ENCODE data around the gene CD74. TPM values are rescaled to one million over a fixed set of nuclear protein-coding genes. Genes with fewer than 3 reads are reported as not detected.
"Not testable (repeated sequence)": the region's sequence is repeated elsewhere in the genome, so short reads cannot be mapped to it uniquely, and the experiment has no call there.

CD74 gene
- total RNA-seq, 4 donors from 2014 or later, result 123 to 291 (median 160) TPM

DNA sequence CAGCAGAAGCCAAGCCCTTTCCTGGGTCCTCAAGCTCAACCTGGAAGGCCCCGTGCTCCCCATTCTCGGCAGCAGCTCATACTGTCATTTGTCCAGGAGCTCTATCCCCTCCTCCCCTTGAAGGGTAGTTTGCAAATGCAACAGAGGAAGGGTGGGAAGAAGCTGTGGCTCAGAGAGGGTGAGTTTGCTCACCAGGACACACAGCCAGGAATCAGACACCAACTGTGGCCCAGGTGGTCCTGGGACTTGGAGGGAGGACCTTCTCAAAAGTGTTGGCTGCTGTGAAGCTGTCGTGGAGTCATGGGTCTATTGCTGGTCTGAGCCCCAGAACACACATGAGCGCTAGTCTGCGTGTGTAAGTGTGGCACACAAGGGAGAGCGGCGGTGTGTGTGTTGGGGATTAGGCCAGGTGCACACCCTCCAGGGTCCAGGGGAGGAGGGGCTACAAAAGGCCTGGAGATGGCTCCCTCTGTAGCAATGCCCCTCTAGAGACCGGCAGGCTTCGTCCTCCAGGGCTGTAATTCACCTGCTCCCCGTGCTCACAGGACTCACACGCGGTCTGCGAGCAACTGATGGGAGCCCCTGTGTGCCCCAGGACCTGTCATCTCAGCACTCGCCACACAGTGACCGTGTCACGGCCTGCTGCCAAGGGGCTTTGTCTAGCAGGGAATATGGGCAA, 45.0 kb upstream of the CD74 start:
- peaks cover 19 to 23% of the 10 kb centered on the region in 2 donors for H3K4me1 ChIP-seq
- no peaks in the 10 kb centered on the region for H3K9me3 ChIP-seq
- no peak for TF ChIP-seq POLR2A (IDR thresholded peaks at IDR 0.05)
- TF ChIP-seq, protein P1, sequence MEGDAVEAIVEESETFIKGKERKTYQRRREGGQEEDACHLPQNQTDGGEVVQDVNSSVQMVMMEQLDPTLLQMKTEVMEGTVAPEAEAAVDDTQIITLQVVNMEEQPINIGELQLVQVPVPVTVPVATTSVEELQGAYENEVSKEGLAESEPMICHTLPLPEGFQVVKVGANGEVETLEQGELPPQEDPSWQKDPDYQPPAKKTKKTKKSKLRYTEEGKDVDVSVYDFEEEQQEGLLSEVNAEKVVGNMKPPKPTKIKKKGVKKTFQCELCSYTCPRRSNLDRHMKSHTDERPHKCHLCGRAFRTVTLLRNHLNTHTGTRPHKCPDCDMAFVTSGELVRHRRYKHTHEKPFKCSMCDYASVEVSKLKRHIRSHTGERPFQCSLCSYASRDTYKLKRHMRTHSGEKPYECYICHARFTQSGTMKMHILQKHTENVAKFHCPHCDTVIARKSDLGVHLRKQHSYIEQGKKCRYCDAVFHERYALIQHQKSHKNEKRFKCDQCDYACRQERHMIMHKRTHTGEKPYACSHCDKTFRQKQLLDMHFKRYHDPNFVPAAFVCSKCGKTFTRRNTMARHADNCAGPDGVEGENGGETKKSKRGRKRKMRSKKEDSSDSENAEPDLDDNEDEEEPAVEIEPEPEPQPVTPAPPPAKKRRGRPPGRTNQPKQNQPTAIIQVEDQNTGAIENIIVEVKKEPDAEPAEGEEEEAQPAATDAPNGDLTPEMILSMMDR (IDR thresholded peaks at IDR 0.05 in 4 of 5, conservative IDR thresholded peaks at IDR 0.05 in 1 of 5), result no peak
- no peak overlapping the region for H3K4me3 ChIP-seq
- DNase-seq (no peak), ATAC-seq (no peak)
- intact Hi-C loops (cut with DNase I; ENCODE audit: low total_unique reads) (loop anchor here (5.0 to 10.0 kb wide), 2 partner anchors 247 to 390 kb away; partner anchors contain the start of genes IRGM and RBM22), in situ Hi-C loops (cut with MboI; ENCODE audit: low sequenced_read_pairs in 4 of 4) (loop anchor here in 2 of 4 donors (5.0 to 25.0 kb wide), 3 partner anchors 85 to 255 kb away; partner anchors contain the start of gene RBM22 (in 2 of the 2))
- no peaks in the 10 kb centered on the region for H3K27me3 ChIP-seq
- no peaks in the 10 kb centered on the region for H3K36me3 ChIP-seq
- H3K27ac ChIP-seq, result no peak overlapping the region

DNA sequence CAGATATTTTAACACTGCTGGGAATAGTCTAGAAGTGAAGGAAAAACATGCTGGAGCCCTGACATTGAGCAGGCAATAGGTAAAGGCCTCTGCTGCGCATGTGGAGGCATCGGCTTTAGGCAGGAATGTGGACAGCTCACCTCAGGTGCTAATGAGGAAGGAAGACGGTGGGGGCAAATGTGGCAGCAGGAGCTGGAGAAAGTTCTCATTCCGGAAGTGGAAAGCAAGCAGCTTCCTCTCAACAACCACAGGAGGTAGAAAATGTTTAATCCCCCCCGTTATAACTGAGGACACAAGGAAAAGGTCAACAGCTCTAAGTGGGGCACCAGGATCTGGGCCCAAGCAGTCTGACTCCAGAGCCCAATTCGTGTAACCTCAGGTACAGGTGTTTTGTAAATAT, 44.4 kb upstream of the CD74 start:
- ATAC-seq, result no peak
- in situ Hi-C loops (cut with MboI; ENCODE audit: low sequenced_read_pairs in 4 of 4), result loop anchor here in 2 of 4 donors (5.0 to 25.0 kb wide), 3 partner anchors 85 to 255 kb away; partner anchors contain the start of gene RBM22 (in 2 of the 2)
- Histone ChIP-seq H3K4me1 (peaks cover 19 to 23% of the 10 kb centered on the region in 2 donors), H3K9me3 (no peaks in the 10 kb centered on the region), H3K36me3 (no peaks in the 10 kb centered on the region), H3K27me3 (no peaks in the 10 kb centered on the region), H3K4me3 (no peak overlapping the region), H3K27ac (no peak overlapping the region)
- TF ChIP-seq, protein P1 (IDR thresholded peaks at IDR 0.05 in 4 of 5, conservative IDR thresholded peaks at IDR 0.05 in 1 of 5), result no peak
- no peak for TF ChIP-seq POLR2A (IDR thresholded peaks at IDR 0.05)
- intact Hi-C loops (cut with DNase I; ENCODE audit: low total_unique reads), result loop anchor here (5.0 to 10.0 kb wide), 2 partner anchors 248 to 390 kb away; partner anchors contain the start of genes IRGM and RBM22
- DNase-seq, result no peak

DNA sequence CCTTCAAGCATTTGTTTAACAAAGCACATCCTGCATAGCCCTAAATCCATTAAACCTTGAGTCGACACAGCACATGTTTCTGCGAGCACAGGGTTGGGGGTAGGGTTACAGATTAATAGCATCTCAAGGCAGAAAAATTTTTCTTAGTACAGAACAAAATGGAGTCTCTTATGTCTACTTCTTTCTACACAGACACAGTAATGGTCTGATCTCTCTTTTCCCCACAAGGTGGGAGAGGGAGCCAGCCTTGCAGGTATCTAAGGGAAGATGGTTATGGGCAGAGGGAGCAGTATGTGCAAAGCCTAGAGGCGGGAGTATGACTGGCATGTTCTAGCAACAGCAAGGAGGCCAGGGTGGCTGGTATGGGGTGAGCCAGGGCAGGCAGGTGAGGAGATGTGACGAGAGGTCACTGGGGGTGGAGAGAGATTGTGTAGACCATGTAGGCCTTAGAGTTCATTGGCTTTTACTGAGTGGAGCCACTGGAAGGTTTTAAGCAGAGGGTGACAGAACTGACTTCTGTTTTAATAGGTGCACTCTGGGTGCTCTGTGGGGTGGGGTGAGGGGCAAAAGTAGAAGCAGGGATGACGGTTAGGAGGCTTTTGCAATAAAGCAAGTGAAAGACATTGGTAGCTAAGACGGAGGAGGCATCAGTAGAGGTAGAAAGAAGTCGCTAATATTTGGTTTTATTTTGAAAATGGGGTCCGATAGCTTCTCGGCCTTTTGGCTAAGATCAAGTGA, 42.0 kb upstream of the CD74 start:
- no peaks in the 10 kb centered on the region for H3K36me3 ChIP-seq
- H3K4me3 ChIP-seq, result no peak overlapping the region
- TF ChIP-seq, protein P1 (IDR thresholded peaks at IDR 0.05 in 4 of 5, conservative IDR thresholded peaks at IDR 0.05 in 1 of 5), result no peak
- TF ChIP-seq POLR2A (IDR thresholded peaks at IDR 0.05), result no peak
- H3K9me3 ChIP-seq, result no peaks in the 10 kb centered on the region
- H3K27ac ChIP-seq, result no peak overlapping the region
- ATAC-seq (no peak), DNase-seq (no peak)
- H3K4me1 ChIP-seq, result peaks cover 6 to 8% of the 10 kb centered on the region in 2 donors
- H3K27me3 ChIP-seq, result no peaks in the 10 kb centered on the region
- intact Hi-C loops (cut with DNase I; ENCODE audit: low total_unique reads) (loop anchor here (5.0 to 10.0 kb wide), 2 partner anchors 250 to 393 kb away; partner anchors contain the start of genes IRGM and RBM22), in situ Hi-C loops (cut with MboI; ENCODE audit: low sequenced_read_pairs in 4 of 4) (loop anchor here in 3 of 4 donors (5.0 to 25.0 kb wide), 3 partner anchors 88 to 258 kb away; partner anchors contain the start of gene RBM22 (in 2 of the 3))

DNA sequence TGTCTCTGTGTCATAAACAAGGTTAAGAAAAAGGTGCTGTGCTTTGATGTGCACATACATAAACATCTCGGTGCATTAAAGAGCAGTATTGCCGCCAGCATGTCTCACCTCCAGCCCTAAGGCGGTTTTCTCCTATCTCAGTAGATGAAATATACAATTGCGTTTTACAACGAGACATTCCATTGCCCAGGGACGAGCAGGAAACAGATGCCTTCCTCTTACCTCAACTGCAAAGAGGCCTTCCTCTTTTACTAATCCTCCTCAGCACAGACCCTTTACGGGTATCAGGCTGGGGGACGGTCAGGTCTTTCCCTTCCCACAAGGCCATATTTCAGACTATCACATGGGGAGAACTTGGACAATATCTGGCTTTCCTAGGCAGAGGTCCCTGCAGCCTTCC, 41.3 kb upstream of the CD74 start:
- intact Hi-C loops (cut with DNase I; ENCODE audit: low total_unique reads), result loop anchor here (10.0 kb wide), 1 partner anchor 251 kb away; the partner anchor contains the start of gene RBM22
- in situ Hi-C loops (cut with MboI; ENCODE audit: low sequenced_read_pairs in 4 of 4), result loop anchor here in 3 of 4 donors (5.0 to 25.0 kb wide), 2 partner anchors 88 to 258 kb away; partner anchors contain the start of gene RBM22 (in 2 of the 3)
- not testable (repeated sequence) for H3K27ac ChIP-seq, ATAC-seq, DNase-seq, H3K36me3 ChIP-seq, H3K4me3 ChIP-seq, H3K27me3 ChIP-seq, H3K4me1 ChIP-seq, H3K9me3 ChIP-seq

Data from gastrocnemius medialis (tissue), 4 donors.